ENCODE data around the gene CPNE1.
"Not testable (repeated sequence)": the region's sequence is repeated elsewhere in the genome, so short reads cannot be mapped to it uniquely, and the experiment has no call there.

Gene CPNE1
- 75.9 to 115 (median 93.0) reads per million in 3 experiments for total RNA-seq

DNA sequence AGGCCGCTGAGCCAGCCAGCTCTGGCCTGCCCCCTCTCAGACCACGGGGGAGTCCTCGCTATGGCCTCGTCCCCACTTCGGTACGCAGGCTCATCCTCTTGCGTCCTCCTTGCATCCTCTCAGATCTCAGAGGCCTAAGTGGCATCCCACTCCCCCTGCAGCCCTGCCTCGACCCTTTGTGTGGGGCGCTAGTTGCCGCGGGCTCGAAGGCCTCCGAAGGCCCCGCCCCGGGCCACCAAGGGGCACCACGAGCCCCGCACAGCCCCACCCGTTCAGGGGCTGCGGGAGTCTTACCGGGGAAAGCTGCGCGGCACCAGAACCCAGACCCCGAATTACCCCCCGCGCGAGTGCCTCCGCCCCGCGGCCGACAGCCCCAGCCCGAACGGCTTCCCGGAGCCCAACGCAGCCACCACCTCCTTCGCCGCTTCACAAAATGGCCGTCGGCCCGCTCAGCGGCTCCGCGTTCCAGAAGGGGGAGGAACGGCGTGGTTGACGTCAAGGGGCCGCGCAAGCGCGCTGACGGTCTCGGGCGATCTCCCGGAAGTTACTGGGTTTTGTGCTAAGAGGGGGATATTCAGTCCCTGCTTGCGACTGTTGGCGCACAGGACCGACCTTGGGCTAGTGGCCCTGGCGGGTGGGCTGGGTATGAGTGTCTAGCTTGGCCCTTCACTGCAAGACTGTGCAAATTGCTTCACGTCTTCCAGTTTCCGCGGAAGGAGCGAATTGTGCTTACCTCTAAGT, at the start of gene CPNE1, which contains the start of gene RBM12:
CPNE1 (minus strand) TSS at position 435 of the 741 bp plus-strand sequence. CDS start 31,977 bp downstream, outside the sequence.
RBM12 (minus strand) TSS at position 435 of the 741 bp plus-strand sequence. CDS start 9,578 bp downstream, outside the sequence.
- DNase-seq: peak; percentile 94

DNA sequence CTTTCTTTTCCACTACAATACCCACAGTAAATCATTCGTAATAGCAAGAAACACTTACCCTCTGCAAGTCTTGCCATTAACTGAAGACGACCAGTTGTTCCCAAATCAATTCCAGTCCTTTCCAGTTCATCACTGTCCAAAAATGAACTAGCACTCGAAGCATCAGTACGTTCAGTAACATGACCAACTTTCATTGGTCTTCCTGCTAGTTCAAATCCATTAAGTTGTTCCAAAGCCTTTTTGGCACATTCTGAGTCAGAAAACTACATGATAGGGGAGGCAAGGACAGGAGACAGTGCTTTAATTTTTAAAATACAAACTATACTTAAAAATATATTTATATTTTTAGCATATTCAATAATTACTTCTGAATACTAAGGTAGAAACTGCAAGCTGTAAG, 49.4 kb upstream of the CPNE1 start:
- no peak for DNase-seq

DNA sequence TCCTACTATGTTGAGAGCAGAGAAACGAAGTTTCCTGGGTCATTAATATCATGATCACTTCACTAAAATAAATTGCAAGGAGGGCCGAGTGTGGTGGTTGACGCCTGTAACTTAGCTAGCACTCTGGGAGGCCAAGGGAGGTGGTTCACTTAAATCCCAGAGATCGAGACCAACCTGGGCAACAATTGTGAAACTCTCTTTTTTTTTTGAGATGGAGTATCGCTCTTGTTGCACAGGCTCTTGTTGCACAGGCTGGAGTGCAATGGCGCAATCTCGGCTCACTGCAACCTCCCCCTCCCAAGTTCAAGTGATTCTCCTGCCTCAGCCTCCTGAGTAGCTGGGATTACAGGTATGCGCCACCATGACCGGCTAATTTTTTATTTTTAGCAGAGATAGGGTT, 48.4 kb upstream of the CPNE1 start:
- DNase-seq: not testable (repeated sequence)

DNA sequence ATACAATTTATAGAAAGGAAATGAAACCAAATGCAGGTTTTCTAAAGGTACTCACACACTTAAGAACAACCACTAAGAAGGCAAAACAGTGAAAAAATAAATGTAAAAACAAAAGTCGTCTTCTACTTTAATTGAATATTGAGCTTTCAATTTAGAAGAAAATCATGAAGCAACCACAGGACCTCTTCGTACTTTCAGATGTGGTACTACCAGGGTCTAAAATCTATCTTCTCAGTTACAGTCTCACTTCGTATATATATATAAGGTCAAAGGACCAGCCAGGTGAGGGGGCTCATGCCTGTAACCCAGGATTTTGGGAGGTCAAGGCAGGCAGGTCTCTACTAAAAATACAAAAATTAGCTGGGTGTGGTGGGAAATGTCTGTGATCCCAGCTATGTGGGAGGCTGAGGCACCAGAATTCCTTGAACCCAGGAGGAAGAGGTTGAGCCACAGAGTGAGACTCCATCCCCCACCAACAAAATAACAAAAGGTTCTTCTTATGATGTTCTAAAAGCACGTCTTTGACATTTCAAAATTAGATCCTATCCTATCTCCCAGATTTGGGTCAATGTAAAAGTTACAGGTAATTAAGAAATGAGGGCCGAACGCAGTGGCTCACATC, 47.0 kb upstream of the CPNE1 start:
- DNase-seq: no peak

DNA sequence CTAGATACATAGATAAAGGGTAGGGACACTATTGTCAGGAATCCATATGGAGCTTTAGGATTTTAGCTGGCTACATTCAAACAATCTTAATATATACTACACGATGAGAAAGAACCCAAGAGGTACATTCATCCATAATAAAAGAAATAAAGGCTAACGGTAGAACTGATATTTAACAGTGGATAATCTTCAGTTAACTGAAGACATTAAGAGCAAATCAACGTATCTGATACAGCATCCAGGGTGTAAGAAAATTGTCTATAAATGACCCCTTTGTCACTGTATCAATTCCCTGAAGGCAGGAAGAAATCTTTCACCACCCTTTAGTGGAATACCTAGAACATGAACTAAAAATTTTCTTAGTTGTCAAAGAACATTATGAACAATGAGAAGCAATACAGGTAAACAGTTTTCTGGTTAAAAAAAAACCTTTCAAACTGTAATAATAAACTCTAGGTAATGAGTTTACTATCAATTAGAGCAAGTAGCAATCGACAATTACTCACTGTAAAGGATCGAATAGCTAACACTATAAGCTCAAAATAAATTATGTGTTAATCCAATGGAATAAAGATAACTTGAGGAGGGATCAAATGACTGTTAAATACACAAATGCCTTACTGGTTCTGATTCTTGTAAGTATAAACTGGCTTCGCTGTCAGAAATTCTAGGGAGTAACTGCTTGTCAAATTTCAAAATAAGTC, 46.3 kb upstream of the CPNE1 start:
- DNase-seq: no peak

DNA sequence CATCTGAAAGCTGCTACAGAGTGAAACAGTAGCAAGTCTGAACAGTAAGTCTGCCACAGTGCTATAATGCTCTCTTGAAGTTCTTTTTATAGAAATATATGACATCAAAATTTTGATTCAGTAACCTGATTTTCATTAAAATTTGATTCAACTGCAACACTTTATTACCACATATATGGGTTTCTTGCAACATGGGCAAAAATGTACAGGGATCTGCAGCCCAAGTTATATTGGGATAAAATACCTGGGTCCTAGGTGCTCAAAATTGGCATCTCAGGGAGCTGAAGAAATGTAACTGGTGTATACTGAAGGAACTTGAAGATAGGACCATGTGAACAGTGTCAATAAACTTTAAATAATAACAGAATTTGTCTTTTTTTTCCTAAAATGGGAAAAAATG, 45.3 kb upstream of the CPNE1 start:
- DNase-seq: no peak

DNA sequence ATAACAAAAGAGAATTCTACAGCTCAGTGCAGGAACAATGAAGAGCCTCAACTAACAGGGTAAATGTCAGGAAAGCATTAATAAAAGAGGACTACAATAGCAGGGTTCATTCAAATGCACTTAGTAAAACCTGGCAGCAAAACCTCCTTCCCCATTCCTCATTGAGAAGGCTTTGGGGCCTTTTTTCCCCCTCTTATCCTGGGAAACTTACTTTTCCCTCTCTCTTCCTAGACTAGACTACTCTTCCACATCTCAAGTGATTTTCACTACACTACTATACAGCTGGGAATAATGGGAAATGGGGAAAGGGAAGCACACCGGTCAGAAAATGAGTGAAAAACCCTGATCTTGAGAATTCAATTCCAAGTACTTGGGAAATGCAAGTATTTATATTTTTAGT, 44.6 kb upstream of the CPNE1 start:
- no peak for DNase-seq

DNA sequence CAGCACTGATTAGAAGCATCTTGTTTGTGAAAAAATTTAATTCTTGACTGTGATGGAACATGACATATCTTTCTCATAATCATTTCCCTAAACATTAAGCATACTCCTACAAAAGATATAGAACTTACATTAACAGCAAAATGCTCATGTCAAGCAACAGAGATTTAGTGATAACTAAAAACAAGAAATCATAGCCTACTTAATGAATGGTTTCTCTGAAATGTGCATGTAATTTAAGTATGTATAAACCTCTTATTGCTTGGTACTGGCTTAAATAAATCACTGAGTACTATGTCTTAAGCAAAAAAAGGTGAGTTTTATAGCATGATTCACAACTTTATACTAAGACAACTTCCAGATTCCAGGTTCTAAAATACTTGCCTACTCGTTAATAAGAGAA, 43.8 kb upstream of the CPNE1 start:
- DNase-seq: no peak

DNA sequence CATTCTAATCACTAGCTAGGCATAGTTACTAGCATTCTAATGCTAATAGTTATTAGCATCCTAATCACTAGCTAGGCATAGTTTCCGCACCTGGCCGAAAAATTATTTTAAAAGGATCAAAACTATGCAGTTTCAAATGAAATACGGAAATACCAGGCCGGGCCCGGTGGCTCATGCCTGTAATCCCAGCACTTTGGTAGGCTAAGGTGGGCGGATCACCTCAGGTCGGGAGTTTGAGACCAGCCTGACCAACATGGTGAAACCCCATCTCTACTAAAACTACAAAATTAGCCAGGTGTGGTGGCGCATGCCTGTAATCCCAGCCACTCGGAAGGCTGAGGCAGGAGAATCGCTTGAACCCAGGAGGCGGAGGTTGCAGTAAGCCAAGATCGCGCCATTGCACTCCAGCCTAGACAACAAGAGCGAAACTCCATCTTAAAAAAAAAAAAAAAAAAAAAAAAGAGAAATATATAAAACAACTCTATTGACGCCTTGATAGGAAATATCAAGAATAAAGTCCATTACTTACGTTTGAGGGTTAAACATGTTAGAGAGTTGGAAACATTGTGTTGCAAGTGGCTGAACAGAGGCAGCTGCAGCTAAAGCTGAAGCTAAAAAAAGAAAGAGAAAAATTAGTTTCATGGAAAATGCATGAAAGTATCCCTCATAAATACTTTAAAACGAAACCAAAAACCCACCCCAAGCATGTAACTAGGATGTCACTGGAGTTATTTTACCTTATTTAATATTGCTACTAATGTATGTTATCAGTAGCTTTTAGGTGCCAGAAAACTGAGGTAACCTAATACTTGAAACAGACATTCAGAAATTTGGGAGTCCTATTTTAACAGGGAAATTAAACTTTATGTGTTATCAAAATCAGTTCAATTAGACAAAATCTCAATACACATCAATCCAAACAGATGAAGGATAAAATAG, 42.2 kb upstream of the CPNE1 start:
- DNase-seq: not testable (repeated sequence)

DNA sequence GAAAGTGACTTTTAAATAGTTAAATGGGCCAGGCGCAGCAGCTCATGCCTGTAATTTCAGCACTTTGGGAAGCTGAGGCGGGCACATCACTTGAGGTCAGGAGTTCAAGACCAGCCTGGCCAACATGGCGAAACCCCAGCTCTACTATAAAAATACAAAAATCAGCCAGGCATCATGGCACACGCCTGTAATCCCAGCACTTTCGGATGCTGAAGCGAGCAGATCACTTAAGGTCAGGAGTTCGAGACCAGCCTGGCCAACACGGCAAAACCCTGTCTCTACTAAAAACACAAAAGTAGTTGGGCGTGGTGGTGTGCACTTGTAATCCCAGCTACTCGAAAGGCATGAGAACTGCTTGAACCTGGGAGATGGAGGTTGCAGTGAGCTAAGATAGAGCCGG, 41.2 kb upstream of the CPNE1 start:
- not testable (repeated sequence) for DNase-seq

DNA sequence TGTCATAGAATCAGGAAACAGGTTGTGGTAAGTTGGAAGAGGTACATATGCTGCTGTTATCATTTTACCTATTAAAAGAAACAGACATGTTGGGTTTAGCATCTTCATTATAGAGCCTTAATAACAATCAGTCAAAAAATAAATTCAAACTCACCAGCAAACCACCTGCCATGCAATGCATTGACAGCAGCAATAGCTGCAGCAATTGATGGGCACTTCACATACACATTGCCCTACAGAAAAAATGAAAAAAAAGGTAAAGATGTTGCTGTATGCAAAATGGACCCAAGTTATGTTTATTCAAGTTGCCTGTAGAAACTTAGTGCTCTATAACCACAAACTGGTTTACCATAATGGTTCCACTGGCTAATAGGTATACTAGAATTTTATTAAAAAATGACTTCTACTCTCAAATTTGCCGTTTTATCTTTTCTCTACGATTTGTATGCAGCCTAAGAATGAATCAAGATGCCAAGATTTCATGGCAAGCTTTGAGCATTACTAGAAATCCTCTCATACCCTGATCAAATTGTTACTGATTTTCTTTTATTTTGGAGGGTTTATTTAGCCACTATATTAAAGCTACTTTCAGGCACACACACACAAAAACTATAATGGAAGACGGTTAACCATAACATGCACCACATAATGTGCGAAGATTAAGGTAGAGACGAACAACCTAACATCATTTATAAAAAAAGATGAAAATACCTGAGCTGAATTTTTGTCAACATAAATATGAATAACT, 40.0 kb upstream of the CPNE1 start:
- no peak for DNase-seq

DNA sequence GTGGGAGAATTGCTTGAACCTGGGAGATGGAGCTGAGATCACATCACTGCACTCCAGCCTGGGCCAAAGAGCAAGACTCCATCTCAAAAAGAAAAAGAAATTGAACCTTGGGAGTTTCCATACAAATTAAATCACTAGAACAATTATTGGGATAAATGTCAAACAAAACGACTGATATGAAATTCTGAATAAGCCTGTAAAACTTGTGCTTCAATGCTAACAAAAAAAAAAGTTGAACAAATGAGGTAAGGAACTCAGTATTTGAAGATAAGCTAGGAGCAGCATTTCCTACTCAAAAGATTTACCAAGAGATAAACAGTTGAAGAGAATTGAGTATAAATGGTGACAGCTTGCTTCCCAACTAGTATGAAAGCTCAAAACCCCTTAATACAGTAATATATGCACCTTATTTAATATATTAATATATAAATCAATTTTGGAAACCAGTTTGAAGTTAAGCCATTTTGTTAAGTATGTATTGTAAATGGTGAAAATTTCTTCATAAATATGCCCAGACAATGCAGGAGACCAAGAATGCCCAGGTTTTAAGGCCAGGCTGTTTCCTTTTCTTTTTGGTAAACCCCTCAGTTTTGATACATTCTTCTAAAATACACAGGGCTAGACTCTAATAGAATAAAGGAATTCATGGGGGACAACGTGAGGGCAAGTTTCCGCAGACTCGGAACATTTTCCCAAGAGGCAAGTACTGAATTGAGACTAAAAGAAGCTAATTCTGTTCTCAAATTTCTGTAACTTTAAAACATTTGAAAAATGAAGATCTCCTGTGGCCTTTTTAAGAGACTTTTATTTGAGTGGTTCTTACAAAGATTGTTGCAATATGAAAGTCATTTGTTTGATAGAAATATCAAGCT, 38.4 kb upstream of the CPNE1 start:
- DNase-seq: no peak

DNA sequence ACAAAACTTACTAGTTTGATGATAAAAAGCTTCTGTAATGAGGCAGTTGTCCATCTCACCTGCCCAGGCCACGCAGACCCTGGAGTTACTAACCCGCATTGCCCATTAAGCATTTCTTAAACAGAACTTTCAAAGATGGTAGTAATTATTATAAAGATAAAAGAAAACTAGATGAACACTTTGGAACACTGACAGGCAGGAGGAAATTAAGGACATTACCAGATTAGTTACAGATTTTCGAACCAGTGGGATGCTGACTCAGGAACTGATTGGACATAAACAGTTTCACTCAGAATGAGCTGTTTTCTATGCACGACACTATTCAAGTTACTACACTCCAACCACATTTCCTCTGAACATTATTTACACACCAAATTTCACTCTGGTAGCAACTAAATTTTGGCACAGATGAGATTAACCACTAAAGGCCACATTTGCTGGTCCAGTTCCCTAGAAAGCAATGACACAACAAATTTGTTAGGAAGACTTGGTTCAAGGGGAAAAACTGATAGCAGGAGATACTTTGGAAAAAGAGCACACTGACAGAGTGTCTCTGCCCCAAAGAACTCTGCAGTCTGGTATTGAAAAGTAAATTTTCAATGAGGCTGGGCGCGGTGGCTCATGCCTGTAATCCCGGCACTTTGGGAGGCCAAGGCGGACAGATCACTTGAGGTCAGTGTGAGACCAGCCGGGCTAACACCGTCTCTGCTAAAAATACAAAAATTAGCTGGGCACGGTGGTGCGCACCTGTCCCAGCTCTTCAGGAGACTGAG, 37.5 kb upstream of the CPNE1 start:
- no peak for DNase-seq

DNA sequence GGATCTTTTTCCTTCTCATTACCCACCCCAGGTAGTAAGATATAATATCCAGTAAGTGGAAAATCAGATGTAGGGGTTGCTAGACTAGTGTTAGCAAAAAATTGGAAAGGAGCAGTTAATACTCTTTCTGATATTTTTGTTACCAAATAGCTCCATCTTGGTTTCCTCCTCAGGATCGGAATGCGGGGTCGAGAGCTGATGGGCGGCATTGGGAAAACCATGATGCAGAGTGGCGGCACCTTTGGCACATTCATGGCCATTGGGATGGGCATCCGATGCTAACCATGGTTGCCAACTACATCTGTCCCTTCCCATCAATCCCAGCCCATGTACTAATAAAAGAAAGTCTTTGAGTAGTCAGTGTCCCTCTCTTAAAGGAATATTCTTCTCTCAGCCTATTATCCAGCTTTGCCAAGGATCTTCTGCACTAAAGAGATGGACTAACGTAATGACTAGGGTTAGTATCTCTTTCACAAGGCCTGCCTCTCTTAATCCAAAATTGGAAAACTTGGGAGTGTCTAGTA, 36.0 kb upstream of the CPNE1 start:
- DNase-seq: no peak

DNA sequence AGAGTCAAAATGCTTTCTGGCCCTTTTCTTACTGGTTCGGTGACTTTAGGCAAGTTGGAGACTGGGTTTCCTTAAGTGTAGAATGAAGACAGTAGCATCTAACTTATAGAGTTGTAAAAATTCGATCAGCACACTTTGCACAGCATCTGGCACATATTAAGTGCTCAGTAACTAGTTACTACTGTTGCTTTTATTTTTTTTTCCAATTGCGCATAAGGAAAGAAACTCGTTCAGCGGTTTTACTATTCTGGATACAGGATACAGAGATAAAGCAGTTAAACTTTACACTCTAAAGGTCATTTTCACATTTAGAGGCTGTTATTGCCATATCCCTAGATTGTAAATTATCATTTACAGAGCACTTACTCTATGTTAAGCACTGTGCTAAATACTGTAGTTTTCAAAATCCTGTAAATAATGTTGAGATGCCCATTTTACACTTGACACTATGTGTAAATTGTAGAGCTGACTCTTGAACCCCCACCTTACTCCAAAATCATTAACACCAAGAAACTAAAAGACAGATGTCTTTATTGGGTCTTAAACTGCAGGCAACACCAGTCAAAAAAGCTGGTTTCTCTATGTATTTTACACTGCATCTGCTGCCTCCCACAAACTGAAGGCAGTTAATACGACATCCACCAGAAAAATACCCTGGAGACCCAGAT, 35.4 kb upstream of the CPNE1 start:
- DNase-seq: no peak

DNA sequence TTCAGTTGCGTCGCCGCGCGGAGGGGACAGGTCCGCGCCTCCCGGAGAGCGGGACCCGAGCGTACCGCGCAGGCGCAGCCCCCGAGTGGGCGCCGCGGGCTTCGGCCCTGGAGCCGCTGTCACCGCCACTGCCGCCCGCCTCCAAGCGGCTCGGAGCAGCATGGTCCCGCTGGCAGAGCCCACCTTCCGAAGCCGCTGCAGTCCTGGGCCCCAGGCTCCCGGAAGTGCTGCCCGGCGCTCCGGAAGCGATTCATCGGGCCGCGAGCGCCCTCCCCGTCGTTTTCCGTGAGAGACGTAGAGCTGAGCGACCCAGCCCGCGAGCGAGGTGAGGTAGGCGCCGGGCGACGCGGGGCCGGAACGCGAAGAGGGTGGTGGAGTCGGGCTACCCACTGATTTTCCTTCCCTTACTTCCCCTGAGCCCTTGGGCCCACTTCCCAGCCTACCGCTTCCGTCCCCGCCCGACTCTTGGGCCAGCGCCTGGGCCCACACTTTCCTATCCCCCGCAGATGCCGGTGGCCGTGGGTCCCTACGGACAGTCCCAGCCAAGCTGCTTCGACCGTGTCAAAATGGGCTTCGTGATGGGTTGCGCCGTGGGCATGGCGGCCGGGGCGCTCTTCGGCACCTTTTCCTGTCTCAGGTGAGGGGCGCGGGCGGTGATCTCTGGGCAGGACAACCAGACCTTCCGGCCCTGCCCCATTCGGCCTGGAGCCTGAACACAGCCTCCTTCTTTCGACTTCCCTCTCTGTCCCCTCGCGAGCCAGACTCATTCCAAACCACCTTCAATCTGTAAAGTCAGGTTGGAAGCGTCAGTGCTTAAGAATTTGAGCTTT, 34.6 kb upstream of the CPNE1 start, which contains the start of the genes NFS1 and ROMO1:
NFS1 (minus strand) TSS at position 226 of the 830 bp plus-strand sequence; CDS start at position 162, 64 bp downstream.
ROMO1 (plus strand) TSS at position 279 of the 830 bp plus-strand sequence; CDS start at position 507, 228 bp downstream.
- DNase-seq: peak; percentile 79

DNA sequence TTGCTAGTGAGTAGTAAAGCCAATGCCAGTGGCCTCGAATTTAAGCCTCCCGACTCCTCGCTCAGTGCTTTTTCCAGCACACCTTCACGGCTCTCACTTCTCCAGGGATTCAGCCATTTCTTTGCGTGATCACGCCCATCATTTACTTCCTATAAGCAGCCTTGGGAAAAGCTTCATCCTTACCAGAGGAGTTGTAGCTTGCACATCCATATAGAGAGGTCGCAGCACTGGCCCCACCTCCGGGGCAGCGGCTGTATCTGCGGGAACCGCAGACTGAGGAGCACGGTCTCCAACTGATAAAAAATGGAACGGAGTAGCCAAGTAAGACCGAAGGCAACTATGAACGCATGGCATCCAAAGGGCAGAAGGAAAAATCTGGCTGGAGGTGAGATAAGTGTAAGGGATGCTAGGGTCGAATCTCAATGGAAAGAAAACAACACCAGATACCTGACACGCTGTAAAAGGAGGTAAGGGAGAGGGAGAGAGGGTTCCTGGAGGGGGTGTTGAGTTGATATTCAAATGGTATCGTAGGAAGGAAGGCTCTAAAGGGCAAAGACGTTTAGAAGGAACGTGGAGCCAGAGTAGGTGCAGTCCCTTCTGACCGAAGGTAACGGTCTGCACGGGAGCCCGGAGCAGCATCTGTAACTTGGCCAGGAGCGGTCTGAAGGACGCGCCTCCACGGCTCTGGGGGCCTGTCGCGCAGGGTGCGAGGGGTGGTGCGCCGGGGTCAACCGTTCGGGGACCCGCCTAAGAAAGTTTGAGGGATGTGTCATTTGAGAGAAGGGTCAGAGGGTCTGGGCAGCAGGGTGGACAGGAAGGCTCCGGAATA, 33.8 kb upstream of the CPNE1 start:
- no peak for DNase-seq

Measured in central memory CD4-positive, alpha-beta T cell (primary cell).